ENCODE measurements around the gene GBP2.
A peak's percentile ranks its signal among the peaks of the same experiment; 100 is the strongest.
"Not testable (repeated sequence)": the region's sequence is repeated elsewhere in the genome, so short reads cannot be mapped to it uniquely, and the experiment has no call there.

Gene GBP2

DNA sequence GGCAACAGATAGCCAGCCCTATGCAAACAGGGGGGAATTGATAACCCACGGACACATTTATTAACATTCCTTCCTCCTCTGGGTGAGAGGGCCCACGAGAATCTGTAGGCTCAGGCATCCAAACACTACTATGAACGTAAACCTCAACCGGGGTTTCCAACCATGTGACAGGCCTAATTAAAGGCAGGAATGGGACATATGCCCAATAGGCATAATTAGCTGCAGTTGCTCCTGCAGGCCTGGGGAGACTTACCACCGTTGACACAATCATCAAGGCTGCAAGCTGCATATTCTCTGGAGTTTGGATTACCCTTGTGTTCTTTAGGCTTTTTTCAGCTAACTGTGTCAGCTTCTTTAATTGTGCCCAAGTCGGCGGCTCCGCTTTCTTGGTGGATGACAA lies 38.7 kb downstream of the GBP2 start:
- Histone ChIP-seq H3K36me3 (ENCODE audit: insufficient read depth, low read length) (no peaks in the 10 kb centered on the region), H3K9ac (ENCODE audit: low read depth, low read length) (no peak overlapping the region), H3K4me3 (ENCODE audit: low read length) (no peak overlapping the region), H3K4me1 (ENCODE audit: control insufficient read depth, insufficient read depth, low read length) (no peaks in the 10 kb centered on the region), H3K9me3 (replicated peaks; ENCODE audit: low read length) (no peaks in the 10 kb centered on the region), H3K27me3 (ENCODE audit: control insufficient read depth, insufficient read depth, low read length) (no peaks in the 10 kb centered on the region), H3K4me2 (ENCODE audit: low read length) (no peak overlapping the region)

DNA sequence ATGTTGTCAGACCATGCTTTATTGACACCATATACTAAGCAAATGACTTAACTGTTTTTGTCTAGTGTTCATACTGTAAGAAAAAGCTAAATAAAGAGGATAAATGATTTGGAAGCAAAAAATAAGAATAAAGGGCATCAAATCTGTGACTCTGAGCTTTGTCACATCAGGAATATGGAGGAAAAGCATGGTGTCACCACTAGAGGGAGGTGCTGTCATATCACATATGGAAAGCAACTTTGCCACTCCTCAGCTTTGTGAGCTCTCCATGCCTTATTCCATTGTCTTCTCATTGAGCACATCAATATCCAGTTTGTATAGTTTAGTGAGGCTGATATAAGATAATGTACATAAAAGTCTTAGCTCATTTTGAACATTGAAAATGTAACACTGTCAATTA lies 40.1 kb downstream of the GBP2 start:
- H3K4me3 ChIP-seq (ENCODE audit: low read length), result no peak overlapping the region
- no peak overlapping the region for H3K9ac ChIP-seq (ENCODE audit: low read depth, low read length)
- no peak overlapping the region for H3K4me2 ChIP-seq (ENCODE audit: low read length)
- H3K4me1 ChIP-seq (ENCODE audit: control insufficient read depth, insufficient read depth, low read length), result no peaks in the 10 kb centered on the region
- H3K36me3 ChIP-seq (ENCODE audit: insufficient read depth, low read length), result no peaks in the 10 kb centered on the region
- H3K27me3 ChIP-seq (ENCODE audit: control insufficient read depth, insufficient read depth, low read length), result no peaks in the 10 kb centered on the region
- no peaks in the 10 kb centered on the region for H3K9me3 ChIP-seq (replicated peaks; ENCODE audit: low read length)

DNA sequence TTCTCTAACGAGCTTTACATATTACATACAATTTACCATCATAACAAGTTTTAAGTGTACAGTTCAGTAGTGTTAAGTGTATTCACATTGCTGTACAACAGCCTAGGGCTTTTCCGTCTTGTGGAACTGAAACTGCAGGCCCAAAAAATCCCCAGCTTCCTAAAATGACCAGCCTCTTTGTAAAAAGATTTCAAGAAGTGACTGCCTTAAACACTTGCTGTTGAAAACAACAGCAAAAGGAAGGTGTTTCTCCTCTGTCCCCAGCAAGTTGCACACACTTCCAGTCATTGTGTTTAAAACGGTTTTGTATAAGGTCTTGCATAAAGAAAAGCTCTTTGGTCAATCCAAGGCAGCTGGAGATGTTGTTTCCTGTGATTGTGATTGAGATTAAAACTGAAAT lies 44.9 kb downstream of the GBP2 start:
- H3K36me3 ChIP-seq (ENCODE audit: insufficient read depth, low read length), result no peaks in the 10 kb centered on the region
- no peak overlapping the region for H3K9ac ChIP-seq (ENCODE audit: low read depth, low read length)
- H3K4me2 ChIP-seq (ENCODE audit: low read length), result no peak overlapping the region
- no peaks in the 10 kb centered on the region for H3K27me3 ChIP-seq (ENCODE audit: control insufficient read depth, insufficient read depth, low read length)
- H3K4me1 ChIP-seq (ENCODE audit: control insufficient read depth, insufficient read depth, low read length), result no peaks in the 10 kb centered on the region
- H3K9me3 ChIP-seq (replicated peaks; ENCODE audit: low read length), result no peaks in the 10 kb centered on the region
- H3K4me3 ChIP-seq (ENCODE audit: low read length), result no peak overlapping the region

GRCh38 chr1:89080068-89080467 lies 45.8 kb downstream of the GBP2 start:
- not testable (repeated sequence) for H3K36me3 ChIP-seq (ENCODE audit: insufficient read depth, low read length); H3K4me3 ChIP-seq (ENCODE audit: low read length); H3K4me1 ChIP-seq (ENCODE audit: control insufficient read depth, insufficient read depth, low read length); H3K27me3 ChIP-seq (ENCODE audit: control insufficient read depth, insufficient read depth, low read length); H3K9ac ChIP-seq (ENCODE audit: low read depth, low read length); H3K4me2 ChIP-seq (ENCODE audit: low read length); H3K9me3 ChIP-seq (replicated peaks; ENCODE audit: low read length)

DNA sequence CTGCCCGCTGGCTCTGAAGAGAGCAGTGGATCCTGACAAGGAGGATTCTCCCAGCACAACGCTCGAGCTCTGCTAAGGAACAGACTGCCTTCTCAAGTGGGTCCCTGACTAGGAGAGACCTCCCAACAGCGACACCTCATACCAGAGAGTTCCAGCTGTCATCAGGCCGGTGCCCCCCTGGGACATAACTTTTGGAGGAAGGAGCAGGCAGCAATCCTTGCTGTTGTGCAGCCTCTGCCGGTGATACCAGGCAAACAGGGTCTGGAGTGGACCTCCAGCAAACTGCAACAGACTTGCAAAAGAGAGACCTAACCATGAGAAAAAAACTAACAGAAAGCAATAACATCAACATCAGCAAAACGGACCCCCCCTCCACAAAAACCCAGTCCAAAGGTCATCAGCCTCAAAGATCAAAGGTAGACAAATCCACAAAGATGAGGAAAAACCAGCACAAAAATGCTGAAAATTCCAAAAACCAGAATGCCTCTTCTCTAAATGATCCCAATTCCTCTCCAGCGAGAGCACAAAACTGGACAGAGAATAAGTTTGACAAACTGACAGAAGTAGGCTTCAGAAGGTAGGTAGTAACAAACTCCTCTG lies 53.3 kb downstream of the GBP2 start:
- not testable (repeated sequence) for H3K4me2 ChIP-seq (ENCODE audit: low read length); H3K36me3 ChIP-seq (ENCODE audit: insufficient read depth, low read length); H3K9me3 ChIP-seq (replicated peaks; ENCODE audit: low read length); H3K4me3 ChIP-seq (ENCODE audit: low read length); H3K27me3 ChIP-seq (ENCODE audit: control insufficient read depth, insufficient read depth, low read length); H3K4me1 ChIP-seq (ENCODE audit: control insufficient read depth, insufficient read depth, low read length); H3K9ac ChIP-seq (ENCODE audit: low read depth, low read length)

DNA sequence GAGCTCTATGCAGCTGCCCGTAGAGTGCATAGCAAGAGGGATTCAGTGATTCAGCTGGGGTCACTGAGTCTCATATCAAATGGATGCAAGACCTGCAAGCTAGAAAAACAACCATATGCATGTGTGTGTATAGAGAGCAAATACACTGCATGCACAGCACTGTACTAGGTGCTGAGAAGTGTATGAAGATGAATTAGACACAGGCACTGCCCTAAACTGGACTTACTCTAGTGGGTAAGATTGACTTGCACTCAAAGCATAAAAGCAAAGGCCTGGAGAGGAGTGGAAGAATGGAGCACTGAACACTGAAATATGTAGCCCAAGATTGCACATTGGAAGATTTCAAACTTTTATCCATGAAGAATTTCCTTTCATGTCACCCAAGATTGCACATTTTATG lies 55.4 kb downstream of the GBP2 start:
- H3K4me1 ChIP-seq (ENCODE audit: control insufficient read depth, insufficient read depth, low read length), result peaks cover 15% of the 10 kb centered on the region
- peak overlapping the region; percentile 77 for H3K4me2 ChIP-seq (ENCODE audit: low read length)
- H3K36me3 ChIP-seq (ENCODE audit: insufficient read depth, low read length), result no peaks in the 10 kb centered on the region
- H3K4me3 ChIP-seq (ENCODE audit: low read length), result peak overlapping the region; percentile 61
- no peaks in the 10 kb centered on the region for H3K27me3 ChIP-seq (ENCODE audit: control insufficient read depth, insufficient read depth, low read length)
- H3K9ac ChIP-seq (ENCODE audit: low read depth, low read length), result peak overlapping the region; percentile 72
- H3K9me3 ChIP-seq (replicated peaks; ENCODE audit: low read length), result no peaks in the 10 kb centered on the region

DNA sequence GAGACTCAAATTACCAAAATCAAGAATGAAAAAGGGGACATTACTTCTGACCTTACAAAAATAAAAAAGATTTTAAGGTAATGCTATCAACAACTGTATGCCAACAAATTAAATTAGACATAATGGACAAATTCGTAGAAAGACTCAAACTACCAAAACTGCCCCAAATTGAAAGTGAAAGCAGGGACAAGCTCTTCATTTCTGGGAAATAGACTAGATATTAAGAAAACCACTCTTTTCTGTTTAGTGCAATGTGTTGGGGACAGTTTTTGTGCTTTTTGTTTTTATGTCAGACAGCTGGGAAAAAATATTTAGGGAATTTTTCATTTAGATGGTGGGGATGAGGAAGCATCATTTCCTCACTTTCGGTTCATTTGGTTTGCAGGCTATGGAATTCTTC lies 56.0 kb downstream of the GBP2 start:
- H3K27me3 ChIP-seq (ENCODE audit: control insufficient read depth, insufficient read depth, low read length), result no peaks in the 10 kb centered on the region
- H3K36me3 ChIP-seq (ENCODE audit: insufficient read depth, low read length), result no peaks in the 10 kb centered on the region
- peak overlapping the region; percentile 61 for H3K4me3 ChIP-seq (ENCODE audit: low read length)
- peak overlapping the region; percentile 77 for H3K4me2 ChIP-seq (ENCODE audit: low read length)
- peaks cover 17% of the 10 kb centered on the region for H3K4me1 ChIP-seq (ENCODE audit: control insufficient read depth, insufficient read depth, low read length)
- H3K9ac ChIP-seq (ENCODE audit: low read depth, low read length), result peak overlapping the region; percentile 72
- H3K9me3 ChIP-seq (replicated peaks; ENCODE audit: low read length), result no peaks in the 10 kb centered on the region

GRCh38 chr1:89068291-89068690 lies 57.6 kb downstream of the GBP2 start:
- no peak overlapping the region for H3K9ac ChIP-seq (ENCODE audit: low read depth, low read length)

GRCh38 chr1:89065079-89065868 lies 60.6 kb downstream of the GBP2 start, which contains the start of gene GBP1:
Gene GBP1, minus strand, starts transcription at chr1:89065208. Its CDS starts 1,974 bp downstream, at chr1:89063234.
- Histone ChIP-seq H3K27me3 (ENCODE audit: control insufficient read depth, insufficient read depth, low read length) (no peaks in the 10 kb centered on the region), H3K36me3 (ENCODE audit: insufficient read depth, low read length) (no peaks in the 10 kb centered on the region), H3K9me3 (replicated peaks; ENCODE audit: low read length) (no peaks in the 10 kb centered on the region), H3K4me3 (ENCODE audit: low read length) (peak within 1 kb of the TSS; percentile 66), H3K4me2 (ENCODE audit: low read length) (peak within 1 kb of the TSS; percentile 89), H3K9ac (ENCODE audit: low read depth, low read length) (peak within 1 kb of the TSS; percentile 73), H3K4me1 (ENCODE audit: control insufficient read depth, insufficient read depth, low read length) (peaks cover 21% of the 10 kb centered on the region)

More at GRCh38 chr1:89068291-89068690, 57.6 kb downstream of the GBP2 start:
- H3K4me2 ChIP-seq (ENCODE audit: low read length), result no peak overlapping the region
- no peaks in the 10 kb centered on the region for H3K36me3 ChIP-seq (ENCODE audit: insufficient read depth, low read length)
- no peak overlapping the region for H3K4me3 ChIP-seq (ENCODE audit: low read length)
- peaks cover 25% of the 10 kb centered on the region for H3K4me1 ChIP-seq (ENCODE audit: control insufficient read depth, insufficient read depth, low read length)
- no peaks in the 10 kb centered on the region for H3K27me3 ChIP-seq (ENCODE audit: control insufficient read depth, insufficient read depth, low read length)
- H3K9me3 ChIP-seq (replicated peaks; ENCODE audit: low read length), result no peaks in the 10 kb centered on the region

DNA sequence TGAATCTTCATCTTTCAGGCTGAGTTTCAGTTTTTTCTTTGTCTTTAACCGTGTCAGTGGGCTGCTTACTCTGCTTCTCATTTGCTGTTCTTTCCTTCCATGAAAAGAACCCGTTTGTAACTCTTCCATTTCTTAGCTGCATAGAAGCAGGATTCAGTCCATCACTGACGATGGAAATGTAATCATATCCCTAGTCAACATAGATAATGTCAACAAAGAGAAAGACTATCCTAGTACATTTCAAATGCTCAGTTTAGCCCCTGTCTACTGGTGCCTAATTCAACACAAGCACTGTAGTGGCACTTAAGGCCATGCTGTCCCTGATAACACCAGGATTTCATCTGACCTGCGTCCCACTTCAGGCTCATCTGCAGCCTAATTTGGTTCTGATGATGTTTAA lies 61.3 kb downstream of the GBP2 start:
- H3K4me2 ChIP-seq (ENCODE audit: low read length), result peak overlapping the region; percentile 89
- H3K4me1 ChIP-seq (ENCODE audit: control insufficient read depth, insufficient read depth, low read length), result peaks cover 19% of the 10 kb centered on the region
- peak overlapping the region; percentile 73 for H3K9ac ChIP-seq (ENCODE audit: low read depth, low read length)

DNA sequence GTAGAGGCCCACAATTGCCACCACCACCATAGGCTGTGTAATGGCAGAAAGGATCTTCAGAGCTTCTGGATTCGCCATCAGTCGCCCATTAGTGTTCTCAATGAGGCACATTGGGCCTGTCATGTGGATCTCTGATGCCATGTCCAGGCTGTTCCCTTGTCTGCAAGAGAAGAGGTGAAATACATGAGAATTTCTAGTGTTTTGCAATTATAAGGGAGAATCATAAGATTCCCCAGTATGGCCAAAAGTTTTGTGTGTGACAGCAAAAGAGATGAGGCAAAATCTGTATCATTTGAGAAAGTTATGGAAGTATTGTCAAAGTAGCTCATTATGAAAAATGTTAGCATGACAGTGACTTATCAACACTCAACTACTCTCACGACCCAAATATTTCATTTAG lies 62.8 kb downstream of the GBP2 start:
- H3K9ac ChIP-seq (ENCODE audit: low read depth, low read length), result no peak overlapping the region
- peak overlapping the region; percentile 89 for H3K4me2 ChIP-seq (ENCODE audit: low read length)
- H3K4me3 ChIP-seq (ENCODE audit: low read length), result no peak overlapping the region
- peaks cover 11% of the 10 kb centered on the region for H3K36me3 ChIP-seq (ENCODE audit: insufficient read depth, low read length)
- H3K27me3 ChIP-seq (ENCODE audit: control insufficient read depth, insufficient read depth, low read length), result no peaks in the 10 kb centered on the region
- no peaks in the 10 kb centered on the region for H3K9me3 ChIP-seq (replicated peaks; ENCODE audit: low read length)
- peaks cover 15% of the 10 kb centered on the region for H3K4me1 ChIP-seq (ENCODE audit: control insufficient read depth, insufficient read depth, low read length)

More for the DNA sequence above, 61.3 kb downstream of the GBP2 start:
- H3K36me3 ChIP-seq (ENCODE audit: insufficient read depth, low read length), result no peaks in the 10 kb centered on the region
- no peaks in the 10 kb centered on the region for H3K9me3 ChIP-seq (replicated peaks; ENCODE audit: low read length)
- peak overlapping the region; percentile 66 for H3K4me3 ChIP-seq (ENCODE audit: low read length)
- no peaks in the 10 kb centered on the region for H3K27me3 ChIP-seq (ENCODE audit: control insufficient read depth, insufficient read depth, low read length)

GRCh38 chr1:89060091-89060490 lies 65.8 kb downstream of the GBP2 start:
- H3K36me3 ChIP-seq (ENCODE audit: insufficient read depth, low read length), result peaks cover 26% of the 10 kb centered on the region

More at GRCh38 chr1:89060091-89060490, 65.8 kb downstream of the GBP2 start:
- H3K9ac ChIP-seq (ENCODE audit: low read depth, low read length), result no peak overlapping the region
- no peaks in the 10 kb centered on the region for H3K27me3 ChIP-seq (ENCODE audit: control insufficient read depth, insufficient read depth, low read length)
- H3K4me2 ChIP-seq (ENCODE audit: low read length), result no peak overlapping the region
- H3K9me3 ChIP-seq (replicated peaks; ENCODE audit: low read length), result no peaks in the 10 kb centered on the region
- H3K4me3 ChIP-seq (ENCODE audit: low read length), result no peak overlapping the region
- H3K4me1 ChIP-seq (ENCODE audit: control insufficient read depth, insufficient read depth, low read length), result peaks cover 8% of the 10 kb centered on the region

Data from skeletal muscle satellite cell (primary cell).